H9 (cell line): ENCODE measurements around the gene OSBPL10. TPM values are rescaled to one million over a fixed set of nuclear protein-coding genes. Genes with fewer than 3 reads are reported as not detected.

ENCODE experiments used
- DNase-seq: peaks from one replicate; pipeline ENCODE4 v3.0.0-alpha.2; 2017
- H2AFZ ChIP-seq: one replicate; pipeline ENCODE4 v1.6.1; 2013; ENCODE audit warnings: mild to moderate bottlenecking, low read length, control low read depth, moderate library complexity
- H2AK5ac ChIP-seq: 2 replicates; pipeline ENCODE4 v1.6.1; 2013; ENCODE audit warnings: low read length, control low read depth, mixed read lengths; ENCODE audit not compliant: insufficient read length
- H2BK120ac ChIP-seq: one replicate; pipeline ENCODE4 v1.6.1; 2013; ENCODE audit warnings: low read depth, mild to moderate bottlenecking, low read length, control low read depth, inconsistent platforms; ENCODE audit not compliant: poor library complexity, severe bottlenecking
- H2BK12ac ChIP-seq: 2 replicates; pipeline ENCODE4 v1.6.1; 2013; ENCODE audit warnings: low read length, control low read depth, mixed read lengths, low read depth; ENCODE audit not compliant: insufficient read length
- H2BK15ac ChIP-seq: 2 replicates; pipeline ENCODE4 v1.6.1; 2013; ENCODE audit warnings: low read depth, low read length, control low read depth
- H2BK20ac ChIP-seq: one replicate; pipeline ENCODE4 v1.6.1; 2013; ENCODE audit warnings: low read depth, mild to moderate bottlenecking, low read length, control low read depth, inconsistent platforms; ENCODE audit not compliant: poor library complexity, severe bottlenecking
- H2BK5ac ChIP-seq: 2 replicates; pipeline ENCODE4 v1.6.1; 2013; ENCODE audit warnings: low read length, control low read depth, mixed read lengths; ENCODE audit not compliant: insufficient read length
- H3K14ac ChIP-seq: 2 replicates; pipeline ENCODE4 v1.6.1; 2013; ENCODE audit warnings: low read length, control low read depth; ENCODE audit not compliant: insufficient read depth
- H3K18ac ChIP-seq: 2 replicates; pipeline ENCODE4 v1.6.1; 2013; ENCODE audit warnings: low read depth, mild to moderate bottlenecking, mixed read lengths, low read length, control low read depth; ENCODE audit not compliant: insufficient read length
- H3K23ac ChIP-seq: 2 replicates; pipeline ENCODE4 v1.6.1; 2013; ENCODE audit warnings: low read length, control low read depth, mixed read lengths, low read depth; ENCODE audit not compliant: insufficient read length
- H3K23me2 ChIP-seq: 2 replicates; pipeline ENCODE4 v1.6.1; 2013; ENCODE audit warnings: low read depth, mild to moderate bottlenecking, mixed read lengths, low read length, control low read depth; ENCODE audit not compliant: insufficient read length, poor library complexity, severe bottlenecking
- H3K27ac ChIP-seq: 2 replicates; pipeline ENCODE4 v1.5.1; 2013; ENCODE audit warnings: low read length, control low read depth, mixed read lengths, low read depth; ENCODE audit not compliant: insufficient read length
- H3K27me3 ChIP-seq: 2 replicates; pipeline ENCODE4 v1.6.1; 2013; ENCODE audit warnings: low read length, control low read depth, inconsistent platforms; ENCODE audit not compliant: insufficient read depth
- H3K4ac ChIP-seq: 2 replicates; pipeline ENCODE4 v1.6.1; 2013; ENCODE audit warnings: low read depth, mild to moderate bottlenecking, control low read depth, inconsistent platforms, low read length, moderate library complexity
- H3K4me1 ChIP-seq: 2 replicates; pipeline ENCODE4 v1.6.1; 2013; ENCODE audit warnings: low read length, control low read depth, inconsistent platforms; ENCODE audit not compliant: insufficient read depth
- H3K4me2 ChIP-seq: 2 replicates; pipeline ENCODE4 v1.6.1; 2013; ENCODE audit warnings: low read length, control low read depth, mixed read lengths; ENCODE audit not compliant: insufficient read length, insufficient read depth
- H3K56ac ChIP-seq: 2 replicates; pipeline ENCODE4 v1.6.1; 2013; ENCODE audit warnings: low read depth, mild to moderate bottlenecking, mixed read lengths, low read length, control low read depth; ENCODE audit not compliant: insufficient read length
- H3K79me1 ChIP-seq: 2 replicates; pipeline ENCODE4 v1.6.1; 2013; ENCODE audit warnings: low read depth, mild to moderate bottlenecking, moderate library complexity, low read length, control low read depth, inconsistent platforms; ENCODE audit not compliant: insufficient read depth, poor library complexity, severe bottlenecking
- H3K79me2 ChIP-seq: 2 replicates; pipeline ENCODE4 v1.6.1; 2013; ENCODE audit warnings: low read length, control low read depth, inconsistent platforms; ENCODE audit not compliant: insufficient read depth
- H3K9ac ChIP-seq: 2 replicates; pipeline ENCODE4 v1.6.1; 2013; ENCODE audit warnings: low read length, control low read depth, mixed read lengths; ENCODE audit not compliant: insufficient read length; ENCODE audit errors: extremely low read depth
- H3K9me3 ChIP-seq: one replicate; pipeline ENCODE4 v1.6.1; 2013; ENCODE audit warnings: low read depth, low read length, inconsistent platforms; ENCODE audit not compliant: control insufficient read depth
- H3T11ph ChIP-seq: one replicate; pipeline ENCODE4 v1.6.1; 2013; ENCODE audit warnings: mild to moderate bottlenecking, low read length, control low read depth, inconsistent platforms
- H4K20me1 ChIP-seq: one replicate; pipeline ENCODE4 v1.6.1; 2013; ENCODE audit not compliant: control insufficient read depth, insufficient read length, insufficient read depth
- H4K5ac ChIP-seq: 2 replicates; pipeline ENCODE4 v1.6.1; 2013; ENCODE audit warnings: low read depth, mild to moderate bottlenecking, mixed read lengths, low read length, control low read depth; ENCODE audit not compliant: insufficient read length
- H4K8ac ChIP-seq: replicated peaks from 2 replicates; pipeline ENCODE4 v1.6.1; 2013; ENCODE audit warnings: low read length, control low read depth, mixed read lengths, low read depth; ENCODE audit not compliant: insufficient read length
- H4K91ac ChIP-seq: 2 replicates; pipeline ENCODE4 v1.6.1; 2013; ENCODE audit warnings: low read depth, mild to moderate bottlenecking, moderate library complexity, mixed read lengths, low read length, control low read depth; ENCODE audit not compliant: insufficient read length
- H3K27ac Mint-ChIP-seq, 3 experiments: 2 replicates in 2 of 3; 3 replicates in 1 of 3; pipeline ENCODE4 v1.8.0; 2020 to 2021; ENCODE audit warnings: mixed read lengths in 3 of 3, mild to moderate bottlenecking in 1 of 3, moderate library complexity in 1 of 3
- H3K27me3 Mint-ChIP-seq: 2 replicates; pipeline ENCODE4 v1.8.0; 2021; ENCODE audit warnings: low read depth, mild to moderate bottlenecking, moderate library complexity, mixed read lengths
- H3K36me3 Mint-ChIP-seq, 3 experiments: 2 replicates in 2 of 3; 3 replicates in 1 of 3; pipeline ENCODE4 v1.8.0; 2020 to 2021; ENCODE audit warnings: low read depth in 3 of 3, mixed read lengths in 3 of 3; ENCODE audit not compliant: insufficient read depth in 1 of 3
- H3K4me1 Mint-ChIP-seq, 2 experiments: 2 replicates each; pipeline ENCODE4 v1.8.0; 2020; ENCODE audit warnings: mixed read lengths in 2 of 2
- H3K4me3 Mint-ChIP-seq, 2 experiments: 2 replicates in 1 of 2; 3 replicates in 1 of 2; pipeline ENCODE4 v1.8.0; 2020 to 2021; ENCODE audit warnings: mild to moderate bottlenecking in 2 of 2, mixed read lengths in 2 of 2, moderate library complexity in 1 of 2
- H3K9me3 Mint-ChIP-seq, 2 experiments: 2 replicates in 1 of 2; 3 replicates in 1 of 2; pipeline ENCODE4 v1.8.0; 2020; ENCODE audit warnings: mild to moderate bottlenecking in 2 of 2, mixed read lengths in 2 of 2, moderate library complexity in 1 of 2
- CTCF ChIP-seq: fragments of 200-600 bp; sonication (generic); conservative IDR thresholded peaks from 3 replicates; pipeline ENCODE4 v1.8.0; 2021; ENCODE audit warnings: antibody characterized with exemption, mild to moderate bottlenecking
- WGBS: extraction: QIAGEN DNeasy Blood & Tissue Kit; methylation state at CpG from one replicate; pipeline ENCODE4 v1.1.7; 2013; ENCODE audit warnings: missing lambda C conversion rate, low lambda C conversion rate, mixed read lengths; ENCODE audit not compliant: insufficient read length; ENCODE audit errors: extremely low coverage; 5-methylcytosine and 5-hydroxymethylcytosine counted together
- total RNA-seq: library from RNA; stranded (reverse); gene quantifications from 2 replicates; pipeline ENCODE4 v1.2.1, GENCODE V29; 2021

The OSBPL10 gene
- total RNA-seq, 1 experiment from 2014 or later: 42.7 TPM

- Histone ChIP-seq H2AK5ac (no peak overlapping the region), H4K20me1 (no peaks in the 10 kb centered on the region), H3K4me2 (no peak overlapping the region), H4K8ac (no peak overlapping the region), H3K56ac (no peak overlapping the region), H3K4ac (no peak overlapping the region), H3T11ph (no peak overlapping the region), H2BK120ac (no peak overlapping the region), H3K9ac (no peak overlapping the region), H2BK15ac (no peak overlapping the region), H3K79me2 (peaks cover 16% of the 10 kb centered on the region; the same call in 1 of the 2 replicates), H4K5ac (no peak overlapping the region), H3K14ac (no peak overlapping the region), H3K9me3 (no peaks in the 10 kb centered on the region), H4K91ac (no peak overlapping the region), H3K4me1 (peaks cover 7% of the 10 kb centered on the region; the same call in 1 of the 2 replicates), H3K23me2 (no peaks in the 10 kb centered on the region), H3K79me1 (peaks cover 4% of the 10 kb centered on the region), H2AFZ (no peak overlapping the region), H2BK20ac (no peak overlapping the region), H2BK12ac (no peak overlapping the region), H3K27ac (no peak overlapping the region), H2BK5ac (no peak overlapping the region), H3K27me3 (no peaks in the 10 kb centered on the region), H3K23ac (no peak overlapping the region), H3K18ac (no peak overlapping the region)
- Mint-ChIP-seq H3K27ac (peak overlapping the region in 2 of 3 experiments; percentile 91; a peak in 3 of 7 replicates), H3K27me3 (no peaks in the 10 kb centered on the region), H3K9me3 (no peaks in the 10 kb centered on the region), H3K36me3 (peaks cover 0 to 8% (median 2%) of the 10 kb centered on the region in 3 experiments; a peak in 2 of 7 replicates), H3K4me3 (no peak overlapping the region), H3K4me1 (peaks cover 36 to 41% of the 10 kb centered on the region in 2 experiments)
- DNase-seq: no peak
- no peak for TF ChIP-seq CTCF
- no CpG with 5 or more reads among the region's 3 CpGs for WGBS
These were observed 48.1 kb downstream of the OSBPL10 start for GRCh38 chr3:31932990-31933389.
